Activated T-helper 1 cell treated with anti-CD3 and anti-CD28 coated beads, Interleukin-12 subunit alpha, Interleukin-12 subunit beta, Interleukin-2, Interleukin-4 antibody, amounts not matched to agents 30 ng/mL and 10 ng/mL and 1 ng/mL, durations not matched to agents 14 hours and 24 hours and 36 hours (primary cell): Measurements from ENCODE around the gene RBBP9. TPM values are rescaled to one million over a fixed set of nuclear protein-coding genes. Genes with fewer than 3 reads are reported as not detected.

ENCODE experiments used
- total RNA-seq: library from RNA; stranded (reverse); gene quantifications from 2 replicates; pipeline ENCODE4 v1.2.3, GENCODE V29; 2022

The RBBP9 gene
- total RNA-seq, 1 donor from 2014 or later, result 18.6 TPM

Other genes starting within 250 kb of the RBBP9 start
- 7.6 and 7.8 TPM in 2 replicates for gene ZNF133, start 208.7 kb downstream of the RBBP9 start, total RNA-seq
- 1.1 and 1.8 TPM in 2 replicates for gene DZANK1, start 30.2 kb downstream of the RBBP9 start, total RNA-seq
- gene POLR3F, start 29.8 kb downstream of the RBBP9 start, total RNA-seq, result 13.4 and 16.6 TPM in 2 replicates
- gene SEC23B, start 10.7 kb upstream of the RBBP9 start, total RNA-seq, result 110 and 113 TPM in 2 replicates
- gene SMIM26, start 70.2 kb upstream of the RBBP9 start, total RNA-seq, result 54.9 and 57.9 TPM in 2 replicates
- gene DTD1, start 90.8 kb upstream of the RBBP9 start, total RNA-seq, result 37.7 and 44.0 TPM in 2 replicates